ENCODE results near the gene RAB30.
A peak's percentile ranks its signal among the peaks of the same experiment; 100 is the strongest.
"Not testable (repeated sequence)": the region's sequence is repeated elsewhere in the genome, so short reads cannot be mapped to it uniquely, and the experiment has no call there.

RAB30 gene

DNA sequence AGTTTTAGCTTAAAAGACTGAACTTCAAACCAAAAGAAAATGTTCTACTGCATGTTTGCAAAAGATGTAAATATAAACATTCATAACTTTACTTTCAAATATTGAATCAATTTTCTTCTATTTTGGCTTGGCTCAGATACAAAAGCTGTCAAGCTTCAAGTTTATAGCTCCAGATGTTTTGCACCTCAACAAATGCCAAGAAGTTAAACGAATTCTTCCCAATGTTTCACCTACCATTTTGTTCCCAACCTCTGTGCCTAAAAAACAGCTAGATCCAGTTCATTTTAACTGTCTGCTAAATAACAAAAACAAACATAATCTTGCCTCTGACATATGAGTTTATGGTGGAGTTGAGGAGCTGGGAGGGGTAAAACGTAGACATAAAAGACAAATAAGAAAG is 76.5 kb downstream of the RAB30 start:
- DNase-seq, result no peak
- intact Hi-C loops (cut with DNase I), result no loop called here

DNA sequence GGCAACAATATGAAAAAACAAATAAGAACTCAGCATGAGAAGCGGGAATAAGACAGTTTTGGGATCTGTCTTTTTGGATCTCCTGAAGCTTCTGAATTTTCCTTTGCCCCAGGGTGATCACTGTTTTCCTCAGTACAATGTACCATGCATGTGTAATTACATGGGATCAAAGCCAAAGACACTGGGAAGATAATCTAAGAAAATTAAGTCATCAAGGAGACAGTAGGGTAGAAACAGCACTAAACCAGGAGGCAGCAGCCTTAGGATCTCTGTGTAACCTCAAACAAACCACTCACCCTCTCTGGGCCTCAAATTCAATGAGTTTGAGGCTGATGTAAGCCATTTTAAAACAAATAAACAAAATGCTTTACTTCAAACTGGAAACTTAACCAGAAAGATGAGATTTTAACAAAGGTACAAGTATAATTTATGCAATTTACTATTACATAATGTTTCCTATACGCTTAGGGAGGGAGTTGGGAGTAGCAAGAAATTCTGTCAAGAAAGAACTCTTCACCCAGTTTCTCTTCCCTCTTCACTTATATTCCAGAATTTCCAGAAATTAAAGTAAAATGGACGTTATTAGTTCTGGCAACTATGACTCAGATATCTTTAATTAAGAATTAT is 77.0 kb downstream of the RAB30 start:
- no peak for DNase-seq
- intact Hi-C loops (cut with DNase I), result no loop called here

DNA sequence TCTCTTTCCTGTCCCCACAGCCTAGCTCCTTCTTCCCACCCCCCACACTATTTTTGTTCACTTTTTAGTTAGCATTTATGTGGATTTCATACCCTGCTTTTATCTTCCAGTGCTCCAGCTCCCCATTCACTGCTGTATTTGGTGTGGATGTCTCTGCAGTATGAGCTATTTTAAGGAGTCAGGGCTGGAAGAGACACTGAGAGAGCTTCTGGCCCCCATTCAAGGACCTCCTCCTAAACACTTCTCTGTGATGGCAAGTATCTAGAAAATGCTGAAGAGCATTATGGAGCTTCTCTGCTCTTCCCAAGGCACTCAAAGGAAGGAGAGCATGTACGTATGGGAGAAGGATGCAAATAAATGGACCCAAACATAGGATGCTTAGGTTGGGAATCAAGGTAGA is 79.5 kb downstream of the RAB30 start:
- intact Hi-C loops (cut with DNase I), result no loop called here
- DNase-seq, result no peak

DNA sequence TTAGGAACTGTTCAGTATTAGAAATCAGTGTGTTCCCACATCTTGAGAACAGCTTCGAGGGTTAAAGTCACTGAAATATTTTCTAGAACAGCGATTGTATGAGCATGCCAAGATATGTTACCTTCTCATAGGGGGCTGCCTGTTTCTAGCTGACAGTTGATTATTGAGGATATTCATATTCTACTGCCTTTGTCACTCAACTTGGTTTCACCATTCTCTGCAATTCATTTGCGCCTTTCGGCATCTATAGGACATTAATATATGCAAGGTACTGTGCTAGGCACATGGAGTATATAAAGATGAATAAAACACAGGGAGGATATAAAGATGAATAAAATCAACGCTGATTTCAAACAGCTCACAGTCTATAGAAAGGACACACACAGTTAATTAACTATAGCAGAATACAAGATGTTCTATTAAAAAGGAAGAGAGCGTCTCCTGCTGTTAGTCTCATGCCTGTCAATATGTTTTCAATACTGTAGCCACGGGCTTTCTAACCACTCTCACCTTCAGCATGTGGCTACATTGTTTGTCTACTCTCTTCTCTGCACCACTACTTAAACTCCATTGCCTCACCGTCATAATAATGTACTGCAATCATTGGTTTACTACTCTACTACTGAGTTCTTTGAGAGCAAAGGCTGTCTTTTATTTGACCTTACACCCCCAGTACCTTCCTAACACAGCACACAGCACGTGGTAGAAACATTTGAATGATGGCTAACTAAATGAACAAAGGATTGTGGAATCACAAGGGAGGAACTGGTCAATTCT is 81.9 kb downstream of the RAB30 start:
- no peak for DNase-seq
- intact Hi-C loops (cut with DNase I), result loop anchor here (1.0 to 5.0 kb wide), 2 partner anchors 81 to 167 kb away; partner anchors contain the start of genes PCF11 and RAB30

DNA sequence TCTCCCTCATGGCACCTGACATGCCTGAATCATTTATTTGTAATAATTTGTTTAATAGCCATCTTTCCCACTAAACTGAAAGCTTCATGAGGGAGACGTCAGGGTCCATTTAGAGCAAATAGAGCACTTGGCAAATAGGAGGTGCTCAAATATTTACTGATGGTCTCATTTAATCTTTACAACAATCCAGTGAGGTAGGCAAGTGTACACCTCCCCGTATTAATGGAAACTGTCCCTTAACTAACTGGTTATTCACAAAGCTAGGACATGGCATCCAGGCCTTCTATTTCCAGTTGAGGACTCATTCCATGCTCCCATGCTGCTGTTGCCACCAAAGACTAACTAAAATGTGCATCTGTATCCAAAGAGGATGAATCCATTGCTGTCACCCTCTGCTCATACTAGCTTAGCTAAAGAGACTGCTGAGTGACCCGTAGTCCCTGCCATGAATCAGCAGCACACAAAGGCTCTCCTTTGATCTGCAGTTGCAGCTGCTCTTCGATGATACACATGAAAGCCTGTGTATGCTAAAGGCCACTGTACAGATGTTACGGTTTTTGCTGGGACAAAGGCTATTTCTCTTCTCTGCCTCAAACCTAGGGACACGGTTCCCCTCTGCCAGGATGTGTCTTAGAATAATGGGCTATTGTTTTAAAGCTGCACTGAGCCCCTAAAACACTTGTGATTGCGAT is 82.6 kb downstream of the RAB30 start:
- peak in 8 of 10 donors; percentile 40 to 94 (median 61) for DNase-seq
- intact Hi-C loops (cut with DNase I), result loop anchor here (1.0 to 5.0 kb wide), 2 partner anchors 82 to 168 kb away; partner anchors contain the start of genes PCF11 and RAB30

DNA sequence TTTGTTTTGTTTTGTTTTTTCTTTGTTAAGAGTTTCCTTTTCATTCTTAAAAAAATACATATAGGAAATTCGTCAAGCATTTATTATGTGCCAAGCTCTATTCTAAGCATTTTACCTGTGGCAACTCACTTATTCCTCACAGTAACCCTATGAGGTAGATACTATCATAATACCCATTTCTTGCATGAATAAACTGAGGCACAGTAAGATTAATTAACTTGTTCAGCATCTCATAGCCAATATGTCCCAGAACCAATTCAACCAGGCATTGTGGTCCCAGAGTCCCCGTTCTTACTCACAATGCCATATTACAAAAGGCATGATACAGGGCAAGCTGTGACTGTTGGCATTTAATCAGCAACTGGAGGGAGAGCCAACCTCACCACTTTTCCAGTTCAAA is 83.7 kb downstream of the RAB30 start:
- intact Hi-C loops (cut with DNase I), result loop anchor here (5.0 kb wide), 1 partner anchor 169 kb away; the partner anchor contains the start of gene PCF11
- DNase-seq, result no peak

DNA sequence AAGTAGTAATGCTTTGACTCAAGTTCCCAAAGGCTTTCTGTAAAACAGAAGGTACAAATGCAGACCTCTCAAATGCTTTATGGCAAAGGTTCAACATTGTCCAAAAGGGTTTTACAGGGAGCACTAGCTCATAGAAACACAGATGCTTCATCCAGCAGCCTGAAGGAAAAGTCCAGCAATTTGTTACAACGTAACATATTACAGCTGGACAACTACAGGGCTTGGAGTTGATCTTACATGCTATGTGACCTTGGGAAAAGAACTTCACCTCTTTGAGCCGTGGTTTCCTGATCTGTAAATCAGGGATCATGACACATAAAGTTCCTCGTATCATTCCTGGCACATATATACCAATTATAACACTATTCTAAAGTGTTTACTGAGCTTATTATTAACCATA is 85.3 kb downstream of the RAB30 start:
- DNase-seq, result no peak
- intact Hi-C loops (cut with DNase I), result loop anchor here (5.0 kb wide), 1 partner anchor 171 kb away; the partner anchor contains the start of gene PCF11

DNA sequence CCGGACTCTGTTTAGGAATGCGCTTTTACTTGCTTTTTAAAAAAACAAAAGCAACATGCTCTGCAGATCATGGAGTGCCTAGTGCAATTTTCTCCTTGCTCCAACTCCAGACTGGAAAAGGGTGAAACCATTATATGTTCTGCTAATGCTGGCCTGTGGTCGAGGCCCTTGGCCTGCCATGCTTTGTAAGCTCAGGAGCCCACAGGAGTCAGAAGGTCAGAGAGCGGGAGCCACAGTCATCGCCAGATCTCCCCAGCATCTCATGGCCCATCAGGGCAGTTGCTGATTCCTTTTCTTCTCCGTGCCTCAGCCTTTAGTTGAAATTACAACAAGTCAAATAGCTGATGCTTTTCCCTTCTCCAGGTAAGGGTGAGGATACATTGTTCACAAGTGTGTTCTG is 89.8 kb downstream of the RAB30 start:
- no peak for DNase-seq
- intact Hi-C loops (cut with DNase I), result no loop called here

DNA sequence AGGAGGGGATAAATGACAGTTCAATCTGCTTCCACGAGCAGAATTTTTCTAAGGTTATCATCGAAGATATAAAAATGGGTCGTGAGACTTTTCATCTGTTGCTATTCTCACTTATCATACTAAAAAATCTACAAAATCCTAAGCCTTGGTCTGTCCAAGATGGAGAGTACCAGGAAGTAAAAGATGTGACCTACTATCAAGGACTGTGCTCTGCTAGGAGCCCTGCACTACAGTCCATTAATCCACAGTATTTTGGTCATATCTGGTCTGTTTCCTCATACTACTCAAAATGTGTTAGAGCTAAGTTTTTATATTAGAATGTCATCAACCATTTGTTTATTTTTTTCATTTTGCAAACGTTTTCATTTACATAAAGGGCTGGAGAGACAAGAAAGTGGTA is 90.8 kb downstream of the RAB30 start:
- intact Hi-C loops (cut with DNase I), result no loop called here
- DNase-seq, result no peak

DNA sequence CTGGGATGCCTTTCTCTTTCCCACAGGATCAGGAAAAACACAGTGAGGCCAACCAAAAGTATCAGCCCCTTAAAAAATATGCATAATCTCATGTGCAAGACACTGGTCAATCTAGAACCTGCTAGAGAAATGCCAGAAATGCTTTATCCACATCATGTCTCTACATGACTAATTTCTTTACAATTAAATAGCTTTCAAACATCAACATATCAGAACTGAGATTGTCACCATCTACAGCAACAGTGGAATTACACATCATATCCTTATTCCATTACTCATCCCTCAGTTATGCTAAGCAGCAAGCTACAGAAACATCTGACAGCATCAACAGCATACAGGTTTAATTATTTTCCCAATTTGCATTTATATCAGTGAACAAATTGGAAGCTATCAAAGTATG is 91.4 kb downstream of the RAB30 start:
- intact Hi-C loops (cut with DNase I), result no loop called here
- no peak for DNase-seq

DNA sequence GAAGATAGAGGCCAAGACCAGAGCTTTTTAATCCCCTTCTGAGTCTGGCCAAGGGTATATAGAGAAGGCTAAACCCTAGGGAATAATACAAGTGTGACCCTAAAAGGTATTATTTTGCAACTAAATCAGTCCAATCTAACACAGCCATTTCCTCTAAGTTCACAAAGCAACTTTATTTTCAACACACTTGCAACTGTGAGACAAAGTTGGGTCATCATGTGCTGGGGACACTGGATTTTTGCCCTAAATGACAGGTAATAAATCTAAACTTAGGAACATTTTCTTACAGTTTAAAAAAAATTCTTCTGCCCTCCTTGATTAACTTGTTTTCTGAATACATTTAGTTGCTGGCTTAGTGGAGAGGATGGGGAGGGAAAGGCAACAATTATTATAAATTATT is 91.9 kb downstream of the RAB30 start:
- no peak for DNase-seq
- intact Hi-C loops (cut with DNase I), result no loop called here

DNA sequence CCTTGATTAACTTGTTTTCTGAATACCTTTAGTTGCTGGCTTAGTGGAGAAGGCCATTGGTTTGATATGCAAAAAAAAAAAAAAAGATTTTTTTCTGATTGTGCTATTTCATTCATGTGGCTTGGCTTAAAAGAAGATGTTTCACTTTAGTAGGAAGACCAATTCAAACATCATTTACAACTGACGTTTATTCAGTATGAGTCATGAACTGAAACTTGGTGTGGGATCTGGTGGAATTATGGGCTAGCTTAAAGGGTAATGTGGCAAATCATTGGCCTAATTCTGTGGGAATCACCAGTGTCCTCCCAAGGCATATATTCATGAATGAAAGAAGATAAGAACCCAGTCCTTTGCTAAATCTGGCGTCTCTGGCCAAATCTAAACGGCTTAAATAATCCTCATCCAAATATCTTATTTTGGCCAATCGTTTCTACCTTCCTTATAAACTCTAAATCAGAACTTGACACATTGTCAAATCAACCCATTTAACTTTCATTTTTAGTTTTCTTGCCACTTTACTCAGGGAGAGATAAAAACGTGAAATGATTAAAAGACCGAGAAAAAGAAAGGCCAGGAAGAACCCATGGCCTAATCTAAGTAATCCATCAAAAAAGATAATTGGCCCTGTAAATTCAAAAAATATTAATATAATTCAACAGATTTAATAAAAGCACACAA is 93.1 kb downstream of the RAB30 start:
- DNase-seq, result no peak
- intact Hi-C loops (cut with DNase I), result no loop called here

DNA sequence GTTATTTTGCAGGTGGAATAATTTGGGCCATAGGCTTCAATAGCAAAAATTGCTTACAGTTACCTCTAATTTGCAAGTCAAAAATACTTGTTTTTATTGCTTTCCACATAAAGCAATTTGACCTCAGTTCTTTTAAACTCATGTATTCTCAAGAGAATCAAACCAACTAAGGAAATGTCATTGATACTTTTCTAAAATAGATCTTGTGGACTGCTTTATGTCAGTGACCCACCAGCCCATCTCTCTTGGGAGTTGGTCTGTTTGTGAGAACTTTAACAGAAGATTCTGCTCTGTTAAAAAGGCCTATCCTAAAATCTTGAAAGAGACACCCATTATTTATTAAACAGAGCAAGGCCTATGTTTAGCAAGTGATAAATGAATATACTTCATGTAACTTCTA is 94.9 kb downstream of the RAB30 start:
- intact Hi-C loops (cut with DNase I), result no loop called here

DNA sequence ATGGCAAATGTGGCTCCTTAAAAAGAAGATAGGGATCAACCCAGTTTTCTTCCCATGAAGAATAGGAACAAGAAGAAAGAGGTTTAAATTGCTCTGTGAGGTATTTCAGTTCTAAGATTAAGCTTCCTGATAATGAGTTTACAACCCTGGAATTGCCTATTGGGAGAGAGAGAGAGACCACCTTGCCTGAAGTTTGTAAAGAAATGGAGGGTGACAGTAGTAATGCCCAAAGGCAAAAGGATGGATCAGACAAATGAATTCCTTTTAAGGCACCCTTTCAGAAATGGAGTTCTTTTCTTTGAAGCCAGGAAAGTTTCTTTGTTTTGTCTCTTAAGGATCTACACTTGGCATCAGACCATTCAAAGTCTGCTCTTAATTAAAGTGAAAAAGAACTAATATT is 95.8 kb downstream of the RAB30 start:
- intact Hi-C loops (cut with DNase I), result no loop called here
- no peak for DNase-seq

More for the DNA sequence above, 94.9 kb downstream of the RAB30 start:
- no peak for DNase-seq

DNA sequence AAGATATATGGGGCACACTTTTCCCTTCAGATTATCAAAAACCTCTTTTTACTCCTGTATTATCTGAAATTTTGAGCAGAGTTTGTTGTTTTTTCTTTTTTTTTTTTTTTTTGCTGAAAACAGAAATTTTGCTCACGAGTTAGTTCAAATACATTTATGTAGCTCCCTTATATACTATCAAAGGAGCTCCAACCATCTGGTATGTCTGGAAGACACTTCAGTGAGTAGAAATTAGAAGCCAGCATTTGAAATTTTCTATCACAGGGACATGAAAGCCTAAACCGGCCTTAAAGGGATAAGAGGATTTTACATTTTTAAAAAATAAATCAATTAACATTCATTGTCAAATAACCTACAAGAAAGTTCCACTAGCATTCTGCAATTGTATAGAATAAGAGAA is 96.8 kb downstream of the RAB30 start:
- intact Hi-C loops (cut with DNase I), result no loop called here
- no peak for DNase-seq

DNA sequence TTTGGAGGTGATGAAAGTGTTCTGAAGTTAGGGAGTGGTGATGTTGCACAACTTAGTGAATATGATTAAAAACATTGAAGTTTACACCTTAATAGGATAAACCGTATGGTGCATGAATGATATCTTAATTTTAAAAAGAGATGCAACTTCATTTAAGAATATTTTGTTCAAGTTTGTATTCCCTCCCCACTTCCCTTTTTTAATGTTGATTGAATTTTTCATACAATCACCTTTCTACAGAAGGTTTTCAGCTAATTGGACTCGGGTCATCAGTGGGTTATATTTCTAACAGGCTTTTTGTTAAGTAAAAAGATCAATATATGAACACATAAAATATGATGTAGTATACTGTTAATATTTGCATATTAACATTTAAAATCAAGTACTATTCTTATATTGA is 97.6 kb downstream of the RAB30 start:
- intact Hi-C loops (cut with DNase I), result no loop called here
- DNase-seq, result no peak

DNA sequence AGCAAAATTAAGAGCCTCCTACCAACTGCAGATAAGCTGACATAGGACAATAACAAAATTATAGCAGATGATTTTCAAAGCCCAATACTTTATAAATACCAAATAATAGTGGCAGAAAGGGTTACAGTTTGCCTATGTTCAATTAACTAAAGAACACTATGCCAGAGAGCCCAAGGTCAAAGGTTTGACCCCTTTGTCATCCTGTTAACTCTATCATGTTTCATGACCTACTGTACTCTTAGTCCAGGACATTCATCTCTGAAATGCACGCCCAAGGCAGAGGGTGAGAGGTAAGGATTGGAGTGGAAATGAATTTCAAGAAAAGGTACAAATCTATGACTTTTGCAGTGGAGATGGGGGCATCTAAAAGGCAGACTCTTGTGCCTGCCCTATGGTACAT is 99.6 kb downstream of the RAB30 start:
- intact Hi-C loops (cut with DNase I), result no loop called here
- DNase-seq, result no peak

DNA sequence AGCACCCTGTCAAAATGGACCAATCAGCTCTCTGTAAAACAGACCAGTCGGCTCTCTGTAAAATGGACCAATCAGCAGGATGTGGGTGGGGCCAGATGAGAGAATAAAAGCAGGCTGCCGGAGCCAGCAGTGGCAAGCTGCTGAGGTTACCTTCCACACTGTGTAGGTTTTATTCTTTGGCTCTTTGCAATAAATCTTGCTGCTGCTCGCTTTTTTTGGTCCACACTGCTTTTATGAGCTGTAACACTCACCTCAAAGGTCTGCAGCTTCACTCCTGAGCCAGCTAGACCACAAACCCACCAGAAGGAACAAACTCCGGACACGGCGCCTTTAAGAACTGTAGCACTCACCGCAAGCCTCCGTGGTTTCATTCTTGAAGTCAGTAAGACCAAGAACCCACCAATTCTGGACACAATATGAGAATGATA is 100.2 kb downstream of the RAB30 start:
- intact Hi-C loops (cut with DNase I); DNase-seq: not testable (repeated sequence)

DNA sequence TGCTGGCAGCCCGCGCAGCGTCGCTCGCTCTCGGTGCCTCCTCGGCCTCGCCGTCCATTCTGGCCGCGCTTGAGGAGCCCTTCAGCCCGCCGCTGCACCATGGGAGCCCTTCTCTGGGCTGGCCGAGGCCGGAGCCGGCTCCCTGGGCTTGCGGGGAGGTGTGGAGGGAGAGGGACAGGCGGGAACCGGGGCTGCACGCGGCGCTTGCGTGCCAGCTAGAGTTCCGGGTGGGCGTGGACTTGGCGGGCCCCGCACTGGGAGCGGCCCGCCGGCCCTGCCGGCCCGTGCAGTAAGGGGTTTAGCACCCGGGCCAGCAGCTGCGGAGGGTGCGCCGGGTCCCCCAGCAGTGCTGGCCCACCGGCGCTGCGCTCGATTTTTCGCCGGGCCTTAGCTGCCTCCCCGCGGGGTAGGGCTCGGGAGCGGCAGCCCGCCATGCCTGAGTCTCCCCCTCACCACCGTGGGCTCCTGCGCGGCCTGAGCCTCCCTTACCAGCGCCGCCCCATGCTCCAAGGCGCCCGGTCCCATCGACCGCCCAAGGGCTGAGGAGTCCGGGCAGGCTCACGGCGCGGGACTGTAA is 101.1 kb downstream of the RAB30 start:
- intact Hi-C loops (cut with DNase I), result not testable (repeated sequence)

DNA sequence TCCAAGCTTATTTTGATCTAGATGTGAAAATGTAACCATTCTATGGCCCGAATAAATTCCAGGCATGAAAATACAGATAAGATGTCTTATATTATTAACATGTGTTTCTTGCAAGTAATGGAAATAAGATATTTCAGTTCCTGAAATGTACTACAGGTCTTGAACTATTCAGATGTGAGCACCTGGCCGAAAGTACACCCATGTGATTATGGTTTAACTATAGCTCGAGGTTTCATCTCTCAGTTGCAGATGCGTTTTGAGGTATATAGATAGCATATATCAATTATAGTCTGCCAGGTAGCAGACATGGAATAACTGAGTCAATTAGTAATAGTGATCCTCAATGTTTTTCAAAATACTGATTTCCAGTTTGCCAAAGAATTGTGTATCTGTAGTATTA is 101.9 kb downstream of the RAB30 start:
- no peak for DNase-seq
- intact Hi-C loops (cut with DNase I), result no loop called here

More for the DNA sequence above, 101.1 kb downstream of the RAB30 start:
- peak in 2 of 10 donors; percentile 60 to 78 for DNase-seq

All from posterior cingulate gyrus (tissue), 11 donors.